Activated CD4-positive, alpha-beta memory T cell treated with anti-CD3 and anti-CD28 coated beads, Interleukin-2, amount 10 ng/mL, durations not matched to agents 7 days and 5 days (primary cell): ENCODE data around the gene LRRC1. TPM values are rescaled to one million over a fixed set of nuclear protein-coding genes. Genes with fewer than 3 reads are reported as not detected.

Experiments used
- CTCF ChIA-PET: fragments of 350-600 bp; sonication (Branson Sonifier 250); formaldehyde crosslinking; loops from one replicate; lab custom pipeline; 2021; ENCODE audit warnings: antibody characterized with exemption, inconsistent platforms; lab: Charles Lee
- POLR2A ChIA-PET: fragments of 350-600 bp; sonication (Branson Sonifier 250); formaldehyde crosslinking; loops from one replicate; lab custom pipeline; 2021; ENCODE audit warnings: antibody characterized with exemption; lab: Charles Lee
- DNase-seq: peaks from one replicate; pipeline ENCODE4 v3.0.0-alpha.2; 2020
- H3K27ac Mint-ChIP-seq: one replicate; pipeline ENCODE4 v1.8.0; 2021; ENCODE audit warnings: mild to moderate bottlenecking, mixed read lengths
- H3K27me3 Mint-ChIP-seq: one replicate; pipeline ENCODE4 v1.8.0; 2021; ENCODE audit warnings: mixed read lengths
- H3K36me3 Mint-ChIP-seq: one replicate; pipeline ENCODE4 v1.8.0; 2021; ENCODE audit warnings: low read depth, mixed read lengths
- H3K4me1 Mint-ChIP-seq: one replicate; pipeline ENCODE4 v1.8.0; 2021; ENCODE audit warnings: mixed read lengths
- H3K4me3 Mint-ChIP-seq: one replicate; pipeline ENCODE4 v1.8.0; 2021; ENCODE audit warnings: mild to moderate bottlenecking, mixed read lengths
- H3K9me3 Mint-ChIP-seq: one replicate; pipeline ENCODE4 v1.8.0; 2021; ENCODE audit warnings: mixed read lengths
- total RNA-seq, 2 experiments: library from RNA; stranded (reverse); gene quantifications; one replicate each; pipeline ENCODE4 v1.2.3, GENCODE V29; 2021

Gene LRRC1
- total RNA-seq, 2 experiments from 2014 or later: 4.0 to 4.1 TPM

DNA sequence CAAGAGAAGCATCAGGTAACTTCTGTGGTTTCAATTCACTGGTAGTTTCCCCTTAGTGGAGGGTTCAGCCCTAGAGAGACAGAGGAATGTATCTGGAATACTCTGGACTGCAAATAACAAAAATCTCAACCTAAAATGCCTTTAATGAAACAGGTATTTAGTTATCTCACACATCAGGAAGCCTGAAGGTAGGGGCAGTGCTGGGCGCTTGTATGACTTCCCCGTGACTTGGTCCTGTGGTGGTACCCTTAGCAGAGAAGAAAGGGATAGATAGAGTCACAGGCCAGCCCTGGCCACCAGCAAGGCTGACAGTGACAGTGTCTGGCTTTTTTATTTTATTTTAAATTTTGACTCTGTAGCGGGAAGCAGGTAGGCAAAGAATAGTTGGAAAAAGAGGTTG, 14.9 kb downstream of the LRRC1 start:
- H3K9me3 Mint-ChIP-seq: no peaks in the 10 kb centered on the region

GRCh38 chr6:53811082-53811481, 16.3 kb downstream of the LRRC1 start:
- Mint-ChIP-seq H3K27me3 (no peaks in the 10 kb centered on the region), H3K4me3 (no peak overlapping the region), H3K9me3 (no peaks in the 10 kb centered on the region), H3K36me3 (no peaks in the 10 kb centered on the region), H3K27ac (no peak overlapping the region), H3K4me1 (peaks cover 5% of the 10 kb centered on the region)
- POLR2A ChIA-PET: no interaction called here
- no peak for DNase-seq
- CTCF ChIA-PET: no interaction called here

More for the DNA sequence above, 14.9 kb downstream of the LRRC1 start:
- CTCF ChIA-PET: no interaction called here
- Mint-ChIP-seq H3K4me3 (no peak overlapping the region), H3K27ac (no peak overlapping the region), H3K4me1 (peaks cover 5% of the 10 kb centered on the region), H3K36me3 (no peaks in the 10 kb centered on the region), H3K27me3 (no peaks in the 10 kb centered on the region)
- POLR2A ChIA-PET: no interaction called here
- DNase-seq: no peak

GRCh38 chr6:53811746-53812145, 16.9 kb downstream of the LRRC1 start:
- no peaks in the 10 kb centered on the region for H3K27me3 Mint-ChIP-seq
- CTCF ChIA-PET: no interaction called here
- H3K36me3 Mint-ChIP-seq: no peaks in the 10 kb centered on the region
- no peaks in the 10 kb centered on the region for H3K9me3 Mint-ChIP-seq
- no peak overlapping the region for H3K27ac Mint-ChIP-seq
- no peak for DNase-seq
- POLR2A ChIA-PET: no interaction called here
- peaks cover 5% of the 10 kb centered on the region for H3K4me1 Mint-ChIP-seq
- no peak overlapping the region for H3K4me3 Mint-ChIP-seq

- CTCF ChIA-PET: no interaction called here
- no peak for DNase-seq
- no peak overlapping the region for H3K4me3 Mint-ChIP-seq
- no peaks in the 10 kb centered on the region for H3K27me3 Mint-ChIP-seq
- H3K4me1 Mint-ChIP-seq: peaks cover 5% of the 10 kb centered on the region
- POLR2A ChIA-PET: no interaction called here
- no peaks in the 10 kb centered on the region for H3K9me3 Mint-ChIP-seq
- H3K36me3 Mint-ChIP-seq: no peaks in the 10 kb centered on the region
- H3K27ac Mint-ChIP-seq: no peak overlapping the region
These were observed 18.3 kb downstream of the LRRC1 start for GRCh38 chr6:53813096-53813495.

- no peak overlapping the region for H3K27ac Mint-ChIP-seq
- no peak overlapping the region for H3K4me3 Mint-ChIP-seq
- POLR2A ChIA-PET: no interaction called here
- H3K4me1 Mint-ChIP-seq: peaks cover 5% of the 10 kb centered on the region
- no peaks in the 10 kb centered on the region for H3K36me3 Mint-ChIP-seq
- DNase-seq: no peak
- CTCF ChIA-PET: no interaction called here
- no peaks in the 10 kb centered on the region for H3K27me3 Mint-ChIP-seq
- H3K9me3 Mint-ChIP-seq: no peaks in the 10 kb centered on the region
These were observed 19.0 kb downstream of the LRRC1 start for GRCh38 chr6:53813801-53814200.

DNA sequence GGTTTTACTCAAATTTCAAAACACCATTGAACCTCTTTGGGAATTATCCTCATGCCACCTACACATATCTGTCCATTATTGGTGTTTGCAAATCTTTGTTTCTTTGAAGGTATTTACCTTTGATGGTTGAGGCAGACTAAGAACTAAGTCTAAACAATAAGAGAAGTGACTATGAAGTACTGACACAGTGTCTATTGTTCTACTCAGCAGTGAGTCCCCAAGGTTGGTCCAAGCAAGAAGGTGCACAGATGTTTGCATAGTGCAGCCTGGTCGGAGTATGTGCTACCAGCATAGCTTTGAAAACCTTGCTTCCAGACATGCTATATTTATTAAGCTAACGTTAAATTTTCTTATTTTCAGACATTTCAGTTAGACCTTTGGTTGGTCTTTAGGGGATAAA, 19.5 kb downstream of the LRRC1 start:
- Mint-ChIP-seq H3K9me3 (no peaks in the 10 kb centered on the region), H3K36me3 (no peaks in the 10 kb centered on the region), H3K4me1 (peaks cover 5% of the 10 kb centered on the region), H3K27ac (no peak overlapping the region), H3K4me3 (no peak overlapping the region), H3K27me3 (no peaks in the 10 kb centered on the region)
- CTCF ChIA-PET: no interaction called here
- DNase-seq: no peak
- POLR2A ChIA-PET: no interaction called here

DNA sequence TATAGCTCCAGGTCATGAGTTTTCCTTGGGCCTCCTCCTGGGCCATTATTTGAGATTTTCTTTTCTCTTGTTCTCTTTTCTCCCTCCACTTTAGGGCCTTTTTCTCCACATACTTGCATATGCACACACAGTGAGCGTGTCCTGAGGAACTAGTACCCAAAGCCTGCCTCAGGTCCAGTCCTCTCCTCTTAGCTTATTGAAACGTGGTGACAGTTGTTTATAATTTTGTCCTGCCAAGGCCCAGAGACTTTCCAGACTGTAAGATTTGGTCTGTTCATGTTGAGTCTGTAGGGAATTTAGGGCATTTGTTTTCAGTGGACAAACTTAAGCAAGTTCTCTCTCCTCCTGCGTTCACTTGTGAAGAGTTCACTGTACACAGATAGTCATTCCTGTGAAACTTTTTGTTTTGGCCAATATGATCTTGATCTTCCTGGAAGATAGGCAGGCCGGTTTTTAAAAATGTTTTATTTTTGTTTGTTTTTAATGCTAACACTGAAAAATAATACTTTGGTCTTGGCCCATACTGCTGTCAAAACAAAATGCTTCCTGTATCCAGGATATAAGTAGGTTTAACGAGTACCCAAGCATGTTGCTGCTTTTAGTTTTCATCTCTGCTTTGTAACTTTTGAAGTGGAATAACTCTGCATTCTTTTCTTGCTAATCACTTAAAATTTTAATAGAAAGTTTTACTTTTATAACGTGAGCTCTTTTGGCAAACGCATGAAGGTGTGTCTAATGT, 20.7 kb downstream of the LRRC1 start:
- Mint-ChIP-seq H3K4me3 (no peak overlapping the region), H3K9me3 (no peaks in the 10 kb centered on the region), H3K36me3 (no peaks in the 10 kb centered on the region), H3K27me3 (no peaks in the 10 kb centered on the region), H3K27ac (no peak overlapping the region), H3K4me1 (peaks cover 5% of the 10 kb centered on the region)
- DNase-seq: no peak
- CTCF ChIA-PET: interaction anchor here (0.9 kb wide), 1 partner anchor 89 kb away, joined by 3 read pairs; no protein-coding TSS in a partner anchor
- POLR2A ChIA-PET: no interaction called here

DNA sequence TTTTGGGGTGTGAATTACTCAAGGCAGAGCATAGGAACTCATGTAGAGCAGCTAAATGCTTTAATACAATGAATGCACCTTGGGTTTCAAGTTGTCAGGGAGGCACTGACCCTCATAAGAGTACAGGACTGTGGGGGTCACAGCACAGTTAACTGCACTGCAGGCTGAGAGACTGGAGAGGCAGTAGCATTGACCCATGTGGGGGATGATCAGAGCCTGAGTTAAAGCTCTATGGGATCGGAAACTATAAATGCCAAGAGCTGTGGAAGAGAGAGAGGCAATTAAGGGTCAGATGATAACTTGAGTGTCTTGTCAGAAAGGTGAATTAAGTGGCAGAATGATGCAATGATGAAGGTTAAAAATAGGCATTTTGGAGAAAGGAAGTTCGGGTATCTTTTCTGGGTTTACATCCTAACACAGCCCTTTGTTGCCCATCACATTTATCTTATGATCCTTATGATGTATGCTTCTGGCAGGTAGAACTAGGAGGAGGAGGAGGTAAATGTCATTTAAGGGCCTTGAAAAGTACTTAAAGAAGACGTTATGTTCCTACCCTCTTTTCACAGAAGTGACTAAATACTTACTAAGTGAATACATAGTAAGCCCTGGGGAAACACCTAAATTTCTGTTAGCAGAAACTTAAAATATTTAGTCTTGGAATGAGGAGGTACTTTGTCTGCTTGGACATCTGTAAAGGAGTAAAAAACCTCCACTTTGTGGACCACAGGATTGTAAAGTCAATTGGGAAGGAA, 24.2 kb downstream of the LRRC1 start:
- H3K27me3 Mint-ChIP-seq: no peaks in the 10 kb centered on the region
- no peak overlapping the region for H3K4me3 Mint-ChIP-seq
- ChIA-PET POLR2A (no interaction called here), CTCF (no interaction called here)
- no peak for DNase-seq
- no peak overlapping the region for H3K27ac Mint-ChIP-seq
- H3K4me1 Mint-ChIP-seq: no peaks in the 10 kb centered on the region
- no peaks in the 10 kb centered on the region for H3K9me3 Mint-ChIP-seq
- H3K36me3 Mint-ChIP-seq: no peaks in the 10 kb centered on the region

- Mint-ChIP-seq H3K27ac (no peak overlapping the region), H3K4me1 (peaks cover 2% of the 10 kb centered on the region), H3K27me3 (no peaks in the 10 kb centered on the region), H3K9me3 (no peaks in the 10 kb centered on the region), H3K36me3 (no peaks in the 10 kb centered on the region), H3K4me3 (no peak overlapping the region)
- CTCF ChIA-PET: no interaction called here
- POLR2A ChIA-PET: no interaction called here
- DNase-seq: no peak
These were observed 27.8 kb downstream of the LRRC1 start for GRCh38 chr6:53822401-53823125.

DNA sequence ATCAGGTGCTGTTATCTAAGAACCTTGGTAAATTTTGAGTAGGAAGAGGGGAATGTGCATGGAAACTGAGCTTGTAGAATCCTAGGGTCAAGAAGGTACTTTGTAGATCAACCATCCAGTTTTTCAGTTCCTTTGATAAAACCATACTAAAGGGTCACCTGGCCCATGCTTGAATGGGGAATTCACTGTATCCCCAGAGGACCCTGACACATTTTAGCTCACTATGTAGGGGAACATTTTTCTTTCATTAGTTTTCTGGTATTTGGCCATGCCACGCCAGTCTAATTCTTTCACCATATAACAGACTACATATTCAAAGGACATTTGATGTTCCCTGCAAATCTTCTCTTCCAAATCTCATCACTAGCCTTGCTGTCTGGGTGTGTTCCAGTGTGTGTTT, 29.9 kb downstream of the LRRC1 start:
- H3K27me3 Mint-ChIP-seq: no peaks in the 10 kb centered on the region
- H3K27ac Mint-ChIP-seq: no peak overlapping the region
- H3K4me1 Mint-ChIP-seq: peaks cover 2% of the 10 kb centered on the region
- no peaks in the 10 kb centered on the region for H3K36me3 Mint-ChIP-seq
- CTCF ChIA-PET: no interaction called here
- H3K9me3 Mint-ChIP-seq: no peaks in the 10 kb centered on the region
- POLR2A ChIA-PET: no interaction called here
- no peak for DNase-seq
- H3K4me3 Mint-ChIP-seq: no peak overlapping the region

DNA sequence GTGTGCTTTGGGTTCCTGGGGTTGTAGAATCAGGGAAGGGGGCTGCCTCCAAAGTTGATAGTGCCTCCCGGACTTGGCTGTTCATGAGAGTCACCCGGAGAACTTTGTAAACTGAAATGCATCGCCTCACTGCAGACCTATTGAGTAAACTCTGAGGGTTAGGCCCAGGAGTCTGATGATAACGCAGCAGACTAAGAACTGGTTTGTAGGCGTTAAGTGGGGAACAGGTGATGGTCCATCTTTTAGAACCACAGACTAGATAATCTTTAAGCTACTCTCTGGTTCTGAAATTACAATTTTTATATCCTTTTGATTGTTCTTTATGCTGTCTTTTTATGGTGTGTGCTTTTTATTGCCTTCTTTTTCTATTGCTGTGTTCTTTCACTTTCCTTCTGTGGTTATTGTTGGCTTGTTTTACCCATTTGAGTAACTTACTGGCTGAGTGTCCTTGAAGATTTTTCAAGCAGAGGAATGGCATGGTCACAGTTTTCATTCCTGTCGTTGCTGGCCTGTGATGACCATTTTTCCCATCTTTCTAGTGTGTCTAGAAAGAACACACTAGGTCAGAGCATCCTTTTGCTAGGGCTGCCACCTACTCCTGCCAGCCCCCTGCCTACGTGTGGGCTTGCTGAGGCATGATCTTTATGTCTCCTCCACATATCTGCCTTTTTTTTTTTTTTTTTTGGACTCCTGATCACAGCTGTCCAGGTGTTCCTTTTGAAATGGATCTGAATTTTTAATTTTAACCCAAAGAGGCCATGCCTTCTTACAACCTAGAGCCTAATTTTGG, 30.9 kb downstream of the LRRC1 start:
- ChIA-PET POLR2A (no interaction called here), CTCF (interaction anchor here (1.0 kb wide), 1 partner anchor 15 kb away, joined by 3 read pairs; no protein-coding TSS in a partner anchor)
- H3K4me1 Mint-ChIP-seq: peaks cover 2% of the 10 kb centered on the region

DNA sequence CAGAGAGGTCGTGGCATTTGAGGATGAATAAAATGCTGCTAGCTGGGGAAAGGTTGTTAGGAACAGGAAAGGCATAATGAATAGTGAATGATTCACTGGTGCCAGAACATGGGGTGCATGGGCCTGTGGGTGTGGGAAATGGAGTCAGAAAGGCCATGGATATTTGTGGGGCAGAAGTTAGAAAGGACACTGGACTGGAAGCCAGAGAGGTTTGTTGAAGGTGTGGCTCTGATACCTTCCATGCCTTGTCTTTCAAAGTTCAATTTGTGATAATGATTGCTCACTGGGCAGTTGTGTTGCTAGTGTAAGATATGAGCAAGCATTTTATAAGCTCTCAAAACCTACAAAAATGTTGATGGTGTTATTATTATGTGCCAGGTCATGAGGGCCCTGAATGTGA, 32.7 kb downstream of the LRRC1 start:
- Mint-ChIP-seq H3K36me3 (no peaks in the 10 kb centered on the region), H3K9me3 (no peaks in the 10 kb centered on the region), H3K4me3 (no peak overlapping the region), H3K4me1 (peaks cover 2% of the 10 kb centered on the region), H3K27ac (no peak overlapping the region), H3K27me3 (no peaks in the 10 kb centered on the region)
- CTCF ChIA-PET: interaction anchor here (1.2 kb wide), 1 partner anchor 109 kb away, joined by 3 read pairs; no protein-coding TSS in a partner anchor
- POLR2A ChIA-PET: no interaction called here
- no peak for DNase-seq

More for the DNA sequence above, 30.9 kb downstream of the LRRC1 start:
- Mint-ChIP-seq H3K27ac (no peak overlapping the region), H3K27me3 (no peaks in the 10 kb centered on the region), H3K4me3 (no peak overlapping the region), H3K36me3 (no peaks in the 10 kb centered on the region), H3K9me3 (no peaks in the 10 kb centered on the region)
- DNase-seq: no peak
